ENCODE results near the gene ZFPL1.

Gene ZFPL1

GRCh38 chr11:65131417-65131776 lies 47.4 kb downstream of the ZFPL1 start:
- DNase-seq, result no peak

- DNase-seq, result no peak
Observed at GRCh38 chr11:65131895-65132237, 47.8 kb downstream of the ZFPL1 start.

GRCh38 chr11:65132238-65132987 lies 48.4 kb downstream of the ZFPL1 start:
- no peak for DNase-seq

- DNase-seq, result peak; percentile 69
Observed at GRCh38 chr11:65132988-65133700, 49.1 kb downstream of the ZFPL1 start.

GRCh38 chr11:65133724-65134123 lies 49.7 kb downstream of the ZFPL1 start:
- DNase-seq, result no peak

- DNase-seq, result peak; percentile 93
Observed at GRCh38 chr11:65134240-65134951, 50.4 kb downstream of the ZFPL1 start, which contains the start of gene SYVN1. TSS of gene SYVN1 (minus strand) at chr11:65134519. CDS start at chr11:65133601, 918 bp downstream.

- DNase-seq, result peak; percentile 83
Observed at GRCh38 chr11:65134952-65135632, 51.1 kb downstream of the ZFPL1 start.

GRCh38 chr11:65135633-65136145 lies 51.7 kb downstream of the ZFPL1 start:
- DNase-seq, result no peak

GRCh38 chr11:65136515-65137096 lies 52.6 kb downstream of the ZFPL1 start:
- DNase-seq, result no peak
